A549 (cell line): ENCODE measurements around the gene PLPP3. TPM values are rescaled to one million over a fixed set of nuclear protein-coding genes. Genes with fewer than 3 reads are reported as not detected.

Source experiments
- ATAC-seq, 2 experiments: fragments of 200-7000 bp in 1 of 2; fragments of >200 bp in 1 of 2; cut with Nextera tagmentation in 1 of 2; cut with Tn5 transposase in 1 of 2; 3 replicates each; pipeline versions ENCODE4 v1.8.0 to v1.9.1; 2018 to 2020; ENCODE audit warnings: mild to moderate bottlenecking in 1 of 2, moderate library complexity in 1 of 2
- CTCF ChIA-PET: fragments of 300-600 bp; sonication (Branson Sonifier 250); formaldehyde crosslinking; extraction: SDS; loops from one replicate; lab custom pipeline; 2021; ENCODE audit warnings: antibody characterized with exemption, inconsistent platforms; lab: Yijun Ruan, JAX
- POLR2A ChIA-PET: fragments of 350-600 bp; formaldehyde crosslinking; extraction: SDS; loops from one replicate; lab custom pipeline; 2021; ENCODE audit warnings: antibody characterized with exemption, inconsistent platforms; lab: Yijun Ruan, JAX
- DNase-seq, 2 experiments: peaks; one replicate each; pipeline versions ENCODE4 v3.0.0 to v3.0.0-alpha.2; 2011 to 2016; ENCODE audit warnings: low read depth in 1 of 2, low spot score in 1 of 2
- FAIRE-seq: peaks from 2 replicates; lab custom pipeline; 2011; peaks lifted over from hg19 to GRCh38; lab: Jason Lieb, UNC
- H3K27ac ChIP-seq, 2 experiments: fragments of >200 bp; sonication (Bioruptor Twin); formaldehyde crosslinking; 3 replicates each; pipeline ENCODE4 v1.5.1; 2016 to 2017
- H3K4me1 ChIP-seq: fragments of >200 bp; sonication (Bioruptor Twin); formaldehyde crosslinking; 3 replicates; pipeline ENCODE4 v1.6.1; 2016
- H3K4me2 ChIP-seq: fragments of >200 bp; sonication (Bioruptor Twin); formaldehyde crosslinking; 3 replicates; pipeline ENCODE4 v1.6.1; 2016
- H3K4me3 ChIP-seq: fragments of >200 bp; sonication (Bioruptor Twin); formaldehyde crosslinking; 3 replicates; pipeline ENCODE4 v1.5.1; 2016
- H3K9me3 ChIP-seq: fragments of >200 bp; sonication (Bioruptor Twin); formaldehyde crosslinking; 3 replicates; pipeline ENCODE4 v1.6.1; 2016
- BCL3 ChIP-seq: fragments of >200 bp; sonication (Bioruptor Twin); formaldehyde crosslinking; IDR thresholded peaks from 3 replicates; pipeline ENCODE4 v1.6.1; 2016
- BHLHE40 ChIP-seq: IDR thresholded peaks from 2 replicates; pipeline ENCODE4 v1.6.1; 2012; ENCODE audit warnings: low read depth, low read length, inconsistent platforms
- CBX2 ChIP-seq: fragments of 200-600 bp; sonication (generic); IDR thresholded peaks from 2 replicates; pipeline ENCODE4 v1.6.1; 2016; ENCODE audit warnings: low read depth, mild to moderate bottlenecking, borderline replicate concordance
- CHD2 ChIP-seq: fragments of 150-350 bp; IDR thresholded peaks from 2 replicates; pipeline ENCODE4 v1.6.1; 2014; ENCODE audit warnings: low read length; ENCODE audit not compliant: partially characterized antibody
- CHD4 ChIP-seq: fragments of 200-600 bp; sonication (generic); IDR thresholded peaks from 2 replicates; pipeline ENCODE4 v1.6.1; 2016; ENCODE audit warnings: antibody characterized with exemption, mild to moderate bottlenecking, borderline replicate concordance
- CTCF ChIP-seq: fragments of >200 bp; sonication (Bioruptor Twin); formaldehyde crosslinking; IDR thresholded peaks from 3 replicates; pipeline ENCODE4 v1.5.1; 2016
- EHF ChIP-seq: fragments of 250-450 bp; sonication (Bioruptor Pico); IDR thresholded peaks from 2 replicates; pipeline ENCODE4 v1.5.0; 2020; ENCODE audit warnings: mild to moderate bottlenecking
- EP300 ChIP-seq, 2 experiments: fragments of >200 bp; sonication (Bioruptor Twin); formaldehyde crosslinking; IDR thresholded peaks; 2 replicates in 1 of 2; 3 replicates in 1 of 2; pipeline ENCODE4 v1.6.1; 2016 to 2017
- FOXS1 ChIP-seq: fragments of 250-450 bp; sonication (Bioruptor Pico); IDR thresholded peaks from 2 replicates; pipeline ENCODE4 v1.5.0; 2020; ENCODE audit warnings: mild to moderate bottlenecking, moderate library complexity
- GATA3 ChIP-seq: IDR thresholded peaks from 2 replicates; pipeline ENCODE4 v1.6.1; 2012; ENCODE audit warnings: borderline replicate concordance
- HDAC2 ChIP-seq: fragments of 200-600 bp; sonication (generic); IDR thresholded peaks from 2 replicates; pipeline ENCODE4 v1.6.1; 2016
- HEYL ChIP-seq: fragments of 250-450 bp; sonication (Bioruptor Pico); IDR thresholded peaks from 2 replicates; pipeline ENCODE4 v1.8.0; 2021; ENCODE audit warnings: mild to moderate bottlenecking, moderate library complexity
- HOXB13 ChIP-seq: fragments of 250-450 bp; sonication (Bioruptor Pico); IDR thresholded peaks from 2 replicates; pipeline ENCODE4 v1.5.0; 2020; ENCODE audit warnings: low read depth, mild to moderate bottlenecking, moderate library complexity
- JUN ChIP-seq, 2 experiments: fragments of >200 bp; sonication (Bioruptor Twin); formaldehyde crosslinking; IDR thresholded peaks; 2 replicates in 1 of 2; 3 replicates in 1 of 2; pipeline ENCODE4 v1.6.1; 2016 to 2017
- KDM5A ChIP-seq: fragments of 200-600 bp; sonication (generic); IDR thresholded peaks from 2 replicates; pipeline ENCODE4 v1.6.1; 2016; ENCODE audit warnings: antibody characterized with exemption, mild to moderate bottlenecking
- MAFK ChIP-seq: fragments of 450-650 bp; IDR thresholded peaks from 2 replicates; pipeline ENCODE4 v1.6.1; 2014; ENCODE audit not compliant: partially characterized antibody
- MYC ChIP-seq: IDR thresholded peaks from 2 replicates; pipeline ENCODE4 v1.6.1; 2012; ENCODE audit warnings: mild to moderate bottlenecking, inconsistent platforms, low read length, improper control_type of control experiment, borderline replicate concordance
- NR3C1 ChIP-seq: fragments of >200 bp; sonication (Bioruptor Twin); formaldehyde crosslinking; IDR thresholded peaks from 3 replicates; pipeline ENCODE4 v1.6.1; 2017
- RARB ChIP-seq: fragments of 250-450 bp; sonication (Bioruptor Pico); IDR thresholded peaks from 2 replicates; pipeline ENCODE4 v1.8.0; 2021; ENCODE audit warnings: mild to moderate bottlenecking, moderate library complexity
- TFCP2L1 ChIP-seq: fragments of 250-450 bp; sonication (Bioruptor Pico); IDR thresholded peaks from 2 replicates; pipeline ENCODE4 v1.5.0; 2021; ENCODE audit warnings: mild to moderate bottlenecking
- TP53 ChIP-seq: fragments of 250-450 bp; sonication (Bioruptor Pico); IDR thresholded peaks from 2 replicates; pipeline ENCODE4 v1.5.0; 2021; ENCODE audit warnings: mild to moderate bottlenecking, moderate library complexity
- ZFP36 ChIP-seq: fragments of 450-650 bp; IDR thresholded peaks from 2 replicates; pipeline ENCODE4 v1.6.1; 2014; ENCODE audit warnings: borderline replicate concordance; ENCODE audit not compliant: partially characterized antibody
- ZNF302 ChIP-seq: fragments of 250-450 bp; sonication (Bioruptor Pico); IDR thresholded peaks from 2 replicates; pipeline ENCODE4 v1.9.0; 2021; ENCODE audit warnings: inconsistent platforms, mild to moderate bottlenecking, moderate library complexity
- WGBS: methylation state at CpG from one replicate; pipeline ENCODE4 v1.1.6; 2017; ENCODE audit errors: missing lambda C conversion rate; 5-methylcytosine and 5-hydroxymethylcytosine counted together
- polyA plus RNA-seq, 4 experiments: library from polyadenylated mRNA; depleted of rRNA in 3 of 4; stranded (reverse); fragments of >200 nt; fragmentation: RNase III in 1 of 4; extraction: RNeasy Plus Mini Kit Qiagen cat#74134 plus additional on column Dnase treatment in 1 of 4; gene quantifications; 2 replicates in 3 of 4; 3 replicates in 1 of 4; pipeline ENCODE4 v1.2.3, GENCODE V29; 2011 to 2017
- TF ChIP-seq, protein P1 (sequence below): fragments of 150-350 bp; IDR thresholded peaks from 2 replicates; pipeline ENCODE4 v1.6.1; 2014; ENCODE audit warnings: low read depth, mild to moderate bottlenecking, low read length

PLPP3 gene
- polyA plus RNA-seq, 2 of the 4 experiments (the other 2 are of a cell fraction): 23.6 to 25.6 TPM

- WGBS: 96% methylated on average over 4 of the region's 4 CpGs
- no peak overlapping the region for H3K4me3 ChIP-seq
- FAIRE-seq (no peak), ATAC-seq (no peak), DNase-seq (no peak)
- no peaks in the 10 kb centered on the region for H3K9me3 ChIP-seq
- POLR2A ChIA-PET: no interaction called here
- no peak overlapping the region for H3K4me2 ChIP-seq
- H3K4me1 ChIP-seq: no peaks in the 10 kb centered on the region
- H3K27ac ChIP-seq: no peak overlapping the region
- TF ChIP-seq FOXS1 (CRISPR knock-in tag) (no peak), CBX2 (no peak), KDM5A (no peak), MAFK (no peak), TP53 (CRISPR knock-in tag) (no peak), CHD2 (no peak), HEYL (no peak), CHD4 (no peak), ZNF302 (CRISPR knock-in tag) (no peak), MYC (no peak), BCL3 (no peak), HOXB13 (no peak), BHLHE40 (no peak)
- TF ChIP-seq, protein P1, sequence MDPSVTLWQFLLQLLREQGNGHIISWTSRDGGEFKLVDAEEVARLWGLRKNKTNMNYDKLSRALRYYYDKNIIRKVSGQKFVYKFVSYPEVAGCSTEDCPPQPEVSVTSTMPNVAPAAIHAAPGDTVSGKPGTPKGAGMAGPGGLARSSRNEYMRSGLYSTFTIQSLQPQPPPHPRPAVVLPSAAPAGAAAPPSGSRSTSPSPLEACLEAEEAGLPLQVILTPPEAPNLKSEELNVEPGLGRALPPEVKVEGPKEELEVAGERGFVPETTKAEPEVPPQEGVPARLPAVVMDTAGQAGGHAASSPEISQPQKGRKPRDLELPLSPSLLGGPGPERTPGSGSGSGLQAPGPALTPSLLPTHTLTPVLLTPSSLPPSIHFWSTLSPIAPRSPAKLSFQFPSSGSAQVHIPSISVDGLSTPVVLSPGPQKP: no peak
- TF ChIP-seq, all 56 proteins: peak for 0
- CTCF ChIA-PET: no interaction called here
Measured at GRCh38 chr1:56464294-56464693, 115.1 kb downstream of the PLPP3 start.

DNA sequence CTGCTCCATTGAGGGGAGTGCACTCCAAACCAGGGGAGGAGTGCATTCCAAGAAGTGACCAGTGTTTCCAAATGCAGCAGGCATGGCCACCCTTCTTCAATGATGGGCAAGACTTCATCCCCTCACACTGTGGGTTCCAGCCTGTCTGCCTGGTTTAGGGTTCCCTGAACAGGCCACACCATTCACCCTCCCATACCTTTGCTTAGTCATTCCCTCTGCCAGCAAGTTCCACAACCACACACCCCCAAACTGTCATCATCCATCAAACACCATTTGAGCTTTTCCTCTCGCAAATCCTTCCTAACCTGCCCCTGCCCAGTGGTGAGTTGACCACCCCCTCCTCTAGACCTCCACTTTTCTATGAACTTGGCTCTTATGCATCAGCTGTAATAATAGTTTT is 116.0 kb downstream of the PLPP3 start:
- Histone ChIP-seq H3K27ac (no peak overlapping the region), H3K4me3 (no peak overlapping the region), H3K4me1 (no peaks in the 10 kb centered on the region), H3K9me3 (no peaks in the 10 kb centered on the region), H3K4me2 (no peak overlapping the region)
- CTCF ChIA-PET: no interaction called here
- 92% methylated on average over 1 of the region's 1 CpG for WGBS
- POLR2A ChIA-PET: interaction anchor here (0.7 kb wide), 1 partner anchor 93 kb away, joined by 5 read pairs; no protein-coding TSS in a partner anchor
- no peak for DNase-seq
- no peak for FAIRE-seq
- TF ChIP-seq EP300 (IDR thresholded peaks at IDR 0.05) (no peak), CTCF (no peak), TFCP2L1 (CRISPR knock-in tag) (no peak), BHLHE40 (no peak), HDAC2 (no peak), NR3C1 (no peak), GATA3 (no peak), RARB (CRISPR knock-in tag) (no peak), ZFP36 (no peak), EHF (CRISPR knock-in tag) (no peak), KDM5A (no peak), JUN (IDR thresholded peaks at IDR 0.05) (no peak)
- no peak for ATAC-seq
